OCI-LY1 (cell line): Measurements from ENCODE around the gene GAGE10.

ENCODE experiments used
- EZH2 ChIP-seq: fragments of 200-600 bp; sonication (generic), shearing (Covaris generic); IDR thresholded peaks from 2 replicates; pipeline ENCODE4 v1.8.0; 2017; ENCODE audit warnings: borderline replicate concordance, mixed run types, mild to moderate bottlenecking, antibody characterized with exemption, low read length, moderate library complexity, mixed read lengths
- TF ChIP-seq, protein P1 (sequence below): fragments of 200-600 bp; sonication (generic), shearing (Covaris generic); IDR thresholded peaks from 2 replicates; pipeline ENCODE4 v1.5.1; 2017; ENCODE audit warnings: mild to moderate bottlenecking, antibody characterized with exemption, low read length, moderate library complexity, mixed read lengths

DNA sequence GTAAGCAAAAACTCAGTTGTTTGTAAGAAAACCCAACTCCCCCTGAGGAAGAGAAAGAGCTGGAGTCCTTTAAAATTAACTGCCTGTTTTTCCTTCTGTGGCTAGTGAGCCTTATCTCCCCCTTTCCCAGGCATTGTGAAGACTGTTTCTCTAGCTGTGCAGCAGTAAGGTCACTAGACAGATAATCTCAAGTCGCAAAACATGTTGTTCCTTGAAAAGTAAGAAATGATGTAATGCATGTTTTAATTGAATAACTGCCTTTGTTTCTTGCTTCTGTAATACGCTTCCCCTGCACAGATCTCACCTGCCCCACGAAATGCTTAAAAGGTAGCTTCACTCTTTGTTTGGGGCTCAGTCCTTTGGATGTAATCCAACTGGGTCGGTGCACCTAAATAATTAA, 12.6 kb downstream of the GAGE10 start:
- TF ChIP-seq, protein P1, sequence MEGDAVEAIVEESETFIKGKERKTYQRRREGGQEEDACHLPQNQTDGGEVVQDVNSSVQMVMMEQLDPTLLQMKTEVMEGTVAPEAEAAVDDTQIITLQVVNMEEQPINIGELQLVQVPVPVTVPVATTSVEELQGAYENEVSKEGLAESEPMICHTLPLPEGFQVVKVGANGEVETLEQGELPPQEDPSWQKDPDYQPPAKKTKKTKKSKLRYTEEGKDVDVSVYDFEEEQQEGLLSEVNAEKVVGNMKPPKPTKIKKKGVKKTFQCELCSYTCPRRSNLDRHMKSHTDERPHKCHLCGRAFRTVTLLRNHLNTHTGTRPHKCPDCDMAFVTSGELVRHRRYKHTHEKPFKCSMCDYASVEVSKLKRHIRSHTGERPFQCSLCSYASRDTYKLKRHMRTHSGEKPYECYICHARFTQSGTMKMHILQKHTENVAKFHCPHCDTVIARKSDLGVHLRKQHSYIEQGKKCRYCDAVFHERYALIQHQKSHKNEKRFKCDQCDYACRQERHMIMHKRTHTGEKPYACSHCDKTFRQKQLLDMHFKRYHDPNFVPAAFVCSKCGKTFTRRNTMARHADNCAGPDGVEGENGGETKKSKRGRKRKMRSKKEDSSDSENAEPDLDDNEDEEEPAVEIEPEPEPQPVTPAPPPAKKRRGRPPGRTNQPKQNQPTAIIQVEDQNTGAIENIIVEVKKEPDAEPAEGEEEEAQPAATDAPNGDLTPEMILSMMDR = no peak
- TF ChIP-seq EZH2 = no peak
